GM18511 (cell line): ENCODE results near the gene ZIC4.

Experiments used
- ATAC-seq: cut with Tn5 transposase; IDR thresholded peaks from one replicate; pipeline ENCODE4 v1.9.1; 2021; ENCODE audit warnings: mild to moderate bottlenecking, moderate library complexity; ENCODE audit not compliant: unreplicated experiment

ZIC4 gene

DNA sequence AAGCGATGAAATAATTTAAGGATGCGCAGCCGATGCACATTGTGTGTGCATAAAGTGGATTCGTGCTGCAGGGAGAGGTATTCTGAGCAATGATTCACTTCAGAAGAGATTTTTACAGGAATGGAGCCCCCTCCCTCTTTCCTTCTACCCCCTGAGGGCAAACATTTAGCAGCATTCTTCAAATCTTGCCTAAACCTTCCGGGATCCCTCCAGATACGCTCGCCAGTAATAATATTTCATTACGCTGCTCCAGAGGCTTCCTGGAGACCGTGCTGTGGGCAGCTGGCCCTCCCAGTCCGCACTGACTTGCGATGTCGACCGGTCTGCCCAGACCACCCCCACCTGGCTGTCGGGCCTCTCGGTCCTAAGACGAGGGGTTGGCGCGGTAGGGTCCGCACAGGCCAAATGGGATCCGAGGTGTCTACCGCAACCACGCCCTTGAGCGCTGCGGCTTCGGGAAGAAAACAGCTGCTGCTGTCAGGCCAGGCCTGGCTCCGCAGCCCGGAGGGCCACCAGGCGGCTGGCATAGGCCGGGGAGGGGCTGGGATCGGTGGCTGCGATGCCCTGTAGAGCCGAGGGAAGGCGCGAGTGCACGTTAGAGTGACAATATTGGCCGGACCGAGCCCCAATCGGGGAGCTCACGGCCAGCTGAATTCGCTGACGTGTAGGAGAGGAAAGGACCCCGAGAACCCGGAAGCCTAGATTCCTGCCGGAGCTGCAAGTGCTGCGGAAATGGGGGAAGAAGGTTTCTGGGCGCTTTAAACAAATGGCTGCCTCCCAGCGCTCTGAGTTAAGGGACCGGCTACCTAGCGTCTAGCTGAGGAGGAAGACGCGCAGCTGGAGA is 14.3 kb downstream of the ZIC4 start:
- ATAC-seq = no peak

- ATAC-seq = no peak
Observed at GRCh38 chr3:147390589-147391569, 15.5 kb downstream of the ZIC4 start.

DNA sequence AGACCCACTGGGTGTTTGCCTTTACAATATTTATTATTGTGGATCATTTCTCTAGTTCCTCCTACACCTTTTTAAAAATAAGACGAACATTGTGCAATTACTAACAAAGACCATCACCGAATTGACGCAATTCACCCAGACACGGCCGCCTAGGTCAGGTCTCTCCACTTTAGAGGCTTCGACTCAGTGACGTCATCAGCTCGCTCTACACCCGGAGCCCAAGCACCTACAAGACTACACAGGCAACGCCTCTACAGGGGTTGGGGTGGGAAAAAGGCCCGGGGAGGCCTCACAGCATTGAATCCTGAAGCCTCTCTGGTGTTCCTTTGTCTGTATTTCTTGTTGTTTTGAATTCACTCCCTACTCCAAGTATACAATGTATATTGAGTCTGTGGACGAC is 16.6 kb downstream of the ZIC4 start:
- no peak for ATAC-seq

DNA sequence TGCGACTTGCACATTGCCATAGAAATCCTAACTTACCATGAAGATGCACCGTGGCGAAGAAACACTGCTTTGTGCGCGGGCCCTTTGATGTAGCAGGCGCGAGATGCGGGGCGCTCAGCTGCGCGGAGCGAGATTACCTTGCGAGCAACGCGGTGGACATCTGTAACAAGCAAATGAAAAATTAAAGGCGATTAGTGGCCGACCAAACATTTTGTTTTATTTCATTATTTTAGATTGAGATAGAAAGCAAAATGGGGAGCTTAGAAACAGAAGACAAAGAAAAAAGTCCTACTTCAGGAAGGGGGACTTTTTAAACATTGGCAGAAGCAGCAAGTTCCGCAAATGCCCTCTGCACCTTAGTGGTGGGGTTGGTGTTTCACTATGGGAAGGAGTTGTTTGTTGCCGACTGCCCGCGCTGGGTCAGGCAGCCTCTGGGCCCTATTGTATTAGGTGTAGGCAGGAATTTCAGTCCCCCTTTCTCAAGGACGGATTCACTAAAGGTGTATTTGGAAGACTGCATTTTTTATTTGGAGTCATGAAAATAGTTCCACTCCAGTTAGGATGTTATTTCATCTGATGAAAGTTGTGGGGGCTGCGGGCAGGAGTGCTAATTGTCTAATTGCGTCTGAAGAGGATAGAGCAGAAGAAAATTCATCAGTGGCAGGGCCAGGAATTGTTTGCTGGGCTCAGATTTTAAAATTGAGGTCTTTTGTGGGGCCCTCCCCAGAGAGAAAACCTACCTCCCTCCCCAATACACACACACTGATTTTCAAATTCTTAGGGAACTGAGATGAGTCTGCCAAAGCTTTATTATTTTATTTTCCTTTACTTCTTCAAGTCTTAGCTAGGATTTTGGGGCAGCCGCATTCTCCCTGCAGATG is 17.4 kb downstream of the ZIC4 start:
- no peak for ATAC-seq

- no peak for ATAC-seq
Observed at GRCh38 chr3:147387885-147388699, 18.3 kb downstream of the ZIC4 start.

DNA sequence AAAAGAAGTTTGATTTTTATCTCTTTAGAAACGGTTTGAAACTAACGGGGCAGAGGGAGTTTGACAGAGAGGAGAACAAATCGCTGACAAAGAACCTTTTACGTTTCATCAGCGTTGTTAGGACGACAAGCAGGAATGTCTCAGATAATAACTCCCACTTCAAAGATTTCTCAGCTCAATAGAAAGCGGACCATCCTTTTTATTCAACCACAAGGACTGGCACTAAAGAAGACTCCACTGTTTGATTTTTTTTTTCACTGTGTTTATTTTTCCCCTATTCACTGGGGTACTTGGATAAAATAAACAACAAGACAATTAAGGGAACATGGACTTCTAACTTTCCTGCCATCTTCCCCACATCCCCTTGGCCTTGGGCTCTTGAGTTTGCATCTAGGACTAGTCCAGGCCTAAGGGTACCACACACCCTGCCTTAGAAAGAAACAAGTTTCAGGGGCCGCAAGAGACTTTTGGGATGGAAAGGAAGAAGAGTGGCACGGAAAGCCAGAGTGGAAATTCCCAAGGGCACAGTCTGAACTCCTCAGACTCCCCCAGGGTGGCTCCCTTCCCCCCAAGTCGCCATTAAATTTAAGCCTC is 19.0 kb downstream of the ZIC4 start:
- no peak for ATAC-seq

DNA sequence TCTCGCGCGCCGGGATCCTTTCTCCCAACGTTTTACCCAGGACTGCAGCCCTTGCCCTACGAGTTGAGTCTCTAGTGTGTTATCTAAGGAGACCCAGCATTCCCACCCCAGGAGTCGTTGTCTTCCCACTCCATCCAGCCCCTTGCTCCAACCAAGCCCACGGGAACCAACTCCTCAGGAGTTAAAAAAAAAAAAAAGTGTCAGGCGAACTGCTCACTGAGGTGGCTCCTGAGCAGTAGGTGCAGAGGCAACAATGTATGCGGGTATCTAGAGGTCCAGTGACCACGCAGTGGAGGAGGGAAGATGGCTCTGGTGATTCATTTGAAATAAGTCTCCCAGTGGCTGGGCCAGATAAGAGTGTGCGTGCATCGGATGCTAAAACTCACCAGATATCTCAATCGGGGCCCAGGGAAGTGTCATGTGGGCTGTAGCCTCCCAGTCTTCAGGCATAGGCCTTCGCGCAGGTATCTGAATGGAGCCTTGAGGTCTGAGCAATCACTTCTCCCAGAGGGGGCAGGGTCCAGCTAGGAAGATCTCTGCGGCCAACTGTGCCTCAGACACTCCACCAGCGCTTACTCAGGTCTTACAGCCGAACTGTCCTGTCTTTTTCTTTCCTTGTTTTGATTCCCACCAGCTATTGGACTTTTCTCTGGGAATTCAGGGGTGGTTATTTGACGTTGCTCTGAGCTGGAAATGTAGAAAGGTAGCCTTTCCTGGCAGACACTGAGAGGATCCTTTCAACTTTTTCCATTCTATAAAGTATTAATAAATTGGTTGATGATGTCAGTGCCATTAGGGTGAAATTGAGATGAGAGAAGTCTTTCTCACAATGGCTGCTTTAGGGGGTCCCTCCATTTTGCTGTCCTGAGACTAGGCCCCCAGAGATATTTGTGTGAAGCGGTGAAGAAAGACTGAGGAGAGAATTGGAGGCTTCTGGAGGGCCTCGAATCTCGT is 21.0 kb downstream of the ZIC4 start:
- ATAC-seq = no peak

DNA sequence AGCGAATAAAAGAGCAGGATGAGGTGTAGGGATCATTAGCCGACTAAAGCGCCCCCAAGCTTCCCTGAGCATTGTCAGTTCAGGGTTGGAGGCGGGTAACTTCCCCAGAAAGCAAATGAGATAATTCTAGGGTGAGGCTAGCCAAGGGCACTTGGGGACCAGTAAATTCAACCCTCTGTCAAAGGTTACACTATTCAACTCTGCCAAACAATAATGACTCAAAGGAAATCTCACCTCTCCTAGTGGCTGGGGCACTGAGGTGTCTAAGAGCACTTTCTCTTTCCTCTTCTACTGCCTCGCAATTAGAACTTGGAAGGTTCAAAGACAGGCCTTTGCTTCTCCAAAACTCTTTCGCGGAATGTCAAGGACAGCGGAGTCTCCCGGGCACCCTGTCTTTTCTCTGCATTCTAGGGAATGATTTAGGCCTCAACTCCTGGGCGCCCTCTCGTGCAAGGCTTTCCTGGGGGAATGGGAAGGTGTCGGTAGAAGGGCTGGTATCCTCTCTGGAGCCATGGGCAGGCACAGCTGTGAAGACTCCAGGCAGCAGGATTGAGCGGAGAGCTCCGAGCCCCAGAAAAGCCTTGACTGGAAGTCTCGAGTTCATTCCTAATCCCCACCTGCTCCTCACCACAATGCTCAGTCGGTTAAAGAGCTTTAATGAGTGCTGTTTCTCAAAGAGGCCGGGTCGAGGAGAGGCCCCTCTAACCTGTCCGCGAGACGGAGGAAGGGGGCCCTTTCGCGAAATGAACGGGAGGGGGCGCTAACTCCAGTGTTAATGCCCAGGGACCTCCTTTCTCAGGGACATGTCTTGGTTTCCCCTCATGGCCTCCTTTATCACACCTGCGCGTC is 21.9 kb downstream of the ZIC4 start:
- no peak for ATAC-seq

DNA sequence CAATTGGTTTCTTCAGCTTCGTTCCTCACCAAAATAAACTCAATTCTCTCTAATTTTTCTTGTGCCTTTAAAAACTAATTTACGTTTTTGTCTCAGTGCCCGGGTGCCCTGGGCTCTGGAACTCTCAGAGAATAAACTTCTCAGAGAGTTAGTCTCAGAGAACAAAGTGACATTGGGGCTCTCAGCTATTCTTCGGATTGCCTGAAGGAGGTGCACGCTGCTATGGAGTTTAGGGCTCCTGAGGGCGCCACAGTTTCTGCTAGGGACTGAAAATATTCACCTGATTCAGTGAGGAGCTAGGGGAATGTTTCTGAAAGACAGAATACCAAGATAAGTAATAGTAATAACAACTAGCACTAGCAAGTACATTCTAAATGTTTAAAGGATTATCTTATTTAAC is 22.7 kb downstream of the ZIC4 start:
- no peak for ATAC-seq

- ATAC-seq = no peak
Observed at GRCh38 chr3:147381596-147381995, 24.7 kb downstream of the ZIC4 start.

GRCh38 chr3:147380977-147381376 is 25.4 kb downstream of the ZIC4 start:
- ATAC-seq = no peak

GRCh38 chr3:147380387-147380951 is 25.9 kb downstream of the ZIC4 start:
- ATAC-seq = no peak

GRCh38 chr3:147379651-147380050 is 26.7 kb downstream of the ZIC4 start:
- ATAC-seq = no peak

DNA sequence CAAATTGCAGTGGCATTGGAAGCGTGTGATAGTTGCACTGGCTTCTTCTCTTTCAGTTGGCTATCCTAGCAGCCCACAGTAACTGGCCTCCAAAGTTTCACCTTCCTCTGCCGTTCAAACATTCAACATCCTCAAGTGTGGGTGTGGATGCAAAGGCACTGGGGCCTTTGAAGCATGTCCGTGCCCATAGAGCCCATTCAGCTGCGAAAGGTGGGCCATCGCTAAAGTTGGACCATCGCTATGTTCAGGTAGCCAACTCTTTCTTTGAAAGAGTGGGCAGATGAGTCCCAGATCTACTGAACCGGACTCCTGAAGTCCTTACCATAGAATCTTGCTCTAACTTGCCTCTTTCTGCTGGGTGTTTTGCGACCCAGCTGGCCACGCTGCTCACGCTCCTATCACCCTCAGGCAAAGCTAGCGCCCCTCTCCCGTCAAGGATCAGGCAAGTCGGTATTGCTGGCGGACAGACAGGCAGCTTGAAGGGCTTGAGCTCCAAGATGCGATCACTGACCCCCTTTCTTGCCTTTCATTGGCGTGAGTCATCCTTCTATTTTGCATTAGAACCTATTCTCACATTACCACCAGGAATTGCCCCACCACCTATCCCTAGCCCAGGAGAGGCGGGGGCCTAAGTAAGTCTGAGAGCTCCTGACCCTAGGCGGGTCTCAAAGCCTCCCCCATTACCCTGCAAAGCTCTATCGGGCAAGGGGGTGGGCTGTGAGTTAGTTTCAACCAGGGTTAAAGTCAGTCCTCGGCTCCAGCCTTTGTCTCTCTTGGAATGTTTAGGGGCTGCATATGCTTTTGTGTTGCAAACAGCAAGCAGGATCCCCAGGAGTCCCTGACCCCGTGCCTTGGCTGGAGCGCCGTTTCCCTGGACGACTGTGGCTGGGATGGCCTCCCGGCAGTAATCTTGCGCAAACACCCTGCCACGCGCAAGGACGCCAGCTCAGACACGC is 28.7 kb downstream of the ZIC4 start:
- no peak for ATAC-seq

GRCh38 chr3:147373301-147373700 is 33.0 kb downstream of the ZIC4 start:
- no peak for ATAC-seq

DNA sequence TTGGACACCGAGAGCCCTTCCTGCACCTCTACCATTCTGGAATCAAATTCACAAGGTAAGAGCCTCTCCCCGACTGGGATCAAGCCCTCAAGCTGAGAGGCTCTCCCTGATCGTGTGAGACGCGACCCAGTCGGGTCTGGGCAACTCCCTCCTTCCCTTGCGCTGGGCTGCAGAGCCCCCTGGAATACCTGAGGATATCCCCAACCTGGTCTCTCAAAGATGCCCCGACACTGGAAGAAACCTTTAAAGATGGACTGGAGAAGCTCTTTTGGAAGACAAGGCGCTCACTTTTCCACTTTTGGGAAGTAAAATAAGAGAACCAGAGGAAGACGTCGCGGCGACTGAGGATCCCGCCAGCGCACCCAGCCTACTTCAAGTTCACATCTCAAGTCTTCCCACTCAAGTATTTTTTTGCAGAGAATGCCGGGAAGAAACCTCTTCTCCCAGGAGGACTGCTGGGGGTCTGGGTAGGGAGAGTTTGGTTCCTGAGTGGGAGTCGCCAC is 33.8 kb downstream of the ZIC4 start:
- no peak for ATAC-seq
